Fibroblast of lung (primary cell): Measurements from ENCODE around the gene ARHGEF7.

Source experiments
- EZH2 ChIP-seq: IDR thresholded peaks from 2 replicates; pipeline ENCODE4 v1.5.1; 2012; ENCODE audit warnings: low read length, control low read depth, mild to moderate bottlenecking; ENCODE audit errors: missing control alignments
- TF ChIP-seq, protein P1 (sequence below), 2 donors: IDR thresholded peaks in 1 of 2; conservative IDR thresholded peaks in 1 of 2; 1 replicate in 1 of 2; 2 replicates in 1 of 2; pipeline ENCODE4 v1.5.1; 2011 to 2012; ENCODE audit warnings: low read length in 2 of 2, control low read depth in 1 of 2, inconsistent platforms in 1 of 2, low read depth in 1 of 2, mild to moderate bottlenecking in 1 of 2

DNA sequence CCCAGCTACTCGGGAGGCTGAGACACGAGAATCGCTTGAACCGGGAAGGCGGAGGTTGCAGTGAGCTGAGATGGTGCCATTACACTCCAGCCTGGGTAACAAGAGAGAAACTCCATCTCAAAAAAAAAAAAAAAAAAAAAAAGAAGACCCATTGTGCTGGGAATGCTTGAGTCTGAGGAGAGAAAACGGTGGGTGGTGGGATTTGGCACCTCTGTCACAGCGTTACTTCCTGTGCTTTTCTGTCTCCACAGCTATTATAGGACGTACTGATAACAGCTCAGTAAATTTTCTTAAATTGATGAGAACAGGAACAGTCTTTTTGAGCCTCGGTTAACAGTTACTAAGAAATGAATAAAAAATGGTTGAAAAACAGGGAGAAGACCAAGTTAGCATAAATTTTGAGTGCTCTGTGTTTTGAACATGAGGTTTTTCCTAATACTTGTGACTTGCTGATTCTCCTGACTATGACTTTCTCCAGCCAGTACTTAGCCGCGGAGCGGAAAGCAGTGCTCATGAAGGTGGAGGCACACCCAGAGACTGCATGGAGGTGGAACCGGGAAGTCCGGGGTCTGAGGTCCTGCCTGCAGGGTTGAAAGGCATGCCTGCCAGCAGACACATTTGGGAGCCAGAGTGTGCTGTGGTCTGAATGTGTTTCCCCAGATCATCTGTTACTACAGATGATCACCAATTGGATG lies 150.0 kb downstream of the ARHGEF7 start:
- TF ChIP-seq, protein P1, sequence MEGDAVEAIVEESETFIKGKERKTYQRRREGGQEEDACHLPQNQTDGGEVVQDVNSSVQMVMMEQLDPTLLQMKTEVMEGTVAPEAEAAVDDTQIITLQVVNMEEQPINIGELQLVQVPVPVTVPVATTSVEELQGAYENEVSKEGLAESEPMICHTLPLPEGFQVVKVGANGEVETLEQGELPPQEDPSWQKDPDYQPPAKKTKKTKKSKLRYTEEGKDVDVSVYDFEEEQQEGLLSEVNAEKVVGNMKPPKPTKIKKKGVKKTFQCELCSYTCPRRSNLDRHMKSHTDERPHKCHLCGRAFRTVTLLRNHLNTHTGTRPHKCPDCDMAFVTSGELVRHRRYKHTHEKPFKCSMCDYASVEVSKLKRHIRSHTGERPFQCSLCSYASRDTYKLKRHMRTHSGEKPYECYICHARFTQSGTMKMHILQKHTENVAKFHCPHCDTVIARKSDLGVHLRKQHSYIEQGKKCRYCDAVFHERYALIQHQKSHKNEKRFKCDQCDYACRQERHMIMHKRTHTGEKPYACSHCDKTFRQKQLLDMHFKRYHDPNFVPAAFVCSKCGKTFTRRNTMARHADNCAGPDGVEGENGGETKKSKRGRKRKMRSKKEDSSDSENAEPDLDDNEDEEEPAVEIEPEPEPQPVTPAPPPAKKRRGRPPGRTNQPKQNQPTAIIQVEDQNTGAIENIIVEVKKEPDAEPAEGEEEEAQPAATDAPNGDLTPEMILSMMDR (conservative IDR thresholded peaks at IDR 0.05 in 1 of 2, IDR thresholded peaks at IDR 0.05 in 1 of 2; ENCODE audit: low read depth in 1 of 2, low read length in 2 of 2): no peak
- TF ChIP-seq EZH2: no peak
